Lower leg skin (tissue), 4 donors: ENCODE results near the gene OXSR1. TPM values are rescaled to one million over a fixed set of nuclear protein-coding genes. Genes with fewer than 3 reads are reported as not detected.

ENCODE experiments used
- DNase-seq, 2 donors: peaks; one replicate each; pipeline ENCODE4 v3.0.0-alpha.2; 2019; ENCODE audit warnings: low spot score in 2 of 2
- H3K4me3 ChIP-seq: fragments of 200-600 bp; sonication (generic); 2 replicates; pipeline ENCODE4 v1.5.1; 2017; ENCODE audit warnings: mild to moderate bottlenecking, low read depth; ENCODE audit not compliant: poor library complexity, severe bottlenecking
- CTCF ChIP-seq, 3 donors: fragments of 450-650 bp; IDR thresholded peaks; one replicate each; pipeline ENCODE4 v1.5.1; 2016; ENCODE audit warnings: antibody characterized with exemption in 3 of 3, mild to moderate bottlenecking in 3 of 3, moderate library complexity in 2 of 3
- POLR2A ChIP-seq, 2 donors: fragments of 450-650 bp; IDR thresholded peaks; one replicate each; pipeline ENCODE4 v1.6.1; 2016 to 2017; ENCODE audit warnings: antibody characterized with exemption in 2 of 2, mild to moderate bottlenecking in 1 of 2, moderate library complexity in 1 of 2
- WGBS, 2 donors: methylation state at CpG; one replicate each; pipeline ENCODE4 v1.1.5; 2018; 5-methylcytosine and 5-hydroxymethylcytosine counted together
- intact Hi-C: fragments of 100-400 bp; cut with DNase I; formaldehyde crosslinking; loops from one replicate; pipeline ENCODE4 v1.15.0; 2023; ENCODE audit warnings: low total_unique reads
- total RNA-seq, 4 donors: library from RNA; depleted of rRNA; stranded (reverse); fragments of >200 nt; gene quantifications; one replicate each; pipeline ENCODE4 v1.1.0, GENCODE V29; 2016

The OXSR1 gene
- total RNA-seq, 4 donors from 2014 or later: 23.4 to 36.1 (median 31.6) TPM

GRCh38 chr3:38118421-38119247 lies 46.7 kb upstream of the OXSR1 start:
- intact Hi-C loops: loop anchor here (2.0 to 10.0 kb wide), 2 partner anchors 48 to 114 kb away; no protein-coding TSS in a partner anchor
- peak in 1 of 2 donors; percentile 61 for DNase-seq
- TF ChIP-seq POLR2A (IDR thresholded peaks at IDR 0.05) (no peak), CTCF (IDR thresholded peaks at IDR 0.05) (no peak)
- whole genome bisulfite sequencing, 2 donors: 86 to 89% methylated on average over 13 of the region's 13 CpGs
- H3K4me3 ChIP-seq: no peak overlapping the region

GRCh38 chr3:38119248-38119544 lies 46.1 kb upstream of the OXSR1 start:
- DNase-seq: peak in 1 of 2 donors; percentile 69
- intact Hi-C loops: loop anchor here (2.0 to 10.0 kb wide), 2 partner anchors 48 to 114 kb away; no protein-coding TSS in a partner anchor
- TF ChIP-seq POLR2A (IDR thresholded peaks at IDR 0.05) (no peak), CTCF (IDR thresholded peaks at IDR 0.05) (no peak)
- 93 to 100% methylated on average over 1 of the region's 1 CpG for WGBS, 2 donors
- H3K4me3 ChIP-seq: no peak overlapping the region

- intact Hi-C loops: loop anchor here (2.0 to 10.0 kb wide), 3 partner anchors 47 to 347 kb away; no protein-coding TSS in a partner anchor
- WGBS, 2 donors: 83 to 96% methylated on average over 7 of the region's 7 CpGs
- DNase-seq: peak in 1 of 2 donors; percentile 70
- TF ChIP-seq CTCF (IDR thresholded peaks at IDR 0.05) (no peak), POLR2A (IDR thresholded peaks at IDR 0.05) (no peak)
- no peak overlapping the region for H3K4me3 ChIP-seq
These were observed 45.3 kb upstream of the OXSR1 start for GRCh38 chr3:38119821-38120692.

GRCh38 chr3:38120693-38121450 lies 44.5 kb upstream of the OXSR1 start:
- DNase-seq: peak in 1 of 2 donors; percentile 77
- no peak overlapping the region for H3K4me3 ChIP-seq
- intact Hi-C loops: loop anchor here (5.0 kb wide), 1 partner anchor 346 kb away; no protein-coding TSS in a partner anchor
- TF ChIP-seq CTCF (IDR thresholded peaks at IDR 0.05) (no peak), POLR2A (IDR thresholded peaks at IDR 0.05) (no peak)
- WGBS, 2 donors: 90% methylated on average over 11 of the region's 11 CpGs

- no peak for TF ChIP-seq POLR2A (IDR thresholded peaks at IDR 0.05)
- TF ChIP-seq CTCF (IDR thresholded peaks at IDR 0.05): no peak
- WGBS, 2 donors: 80 to 89% methylated on average over 3 to 9 of the region's 9 CpGs
- intact Hi-C loops: loop anchor here (5.0 kb wide), 1 partner anchor 346 kb away; no protein-coding TSS in a partner anchor
- no peak overlapping the region for H3K4me3 ChIP-seq
- peak in 1 of 2 donors; percentile 81 for DNase-seq
These were observed 43.9 kb upstream of the OXSR1 start for GRCh38 chr3:38121451-38121831.
